ENCODE data around the gene VARS1.
"Not testable (repeated sequence)": the region's sequence is repeated elsewhere in the genome, so short reads cannot be mapped to it uniquely, and the experiment has no call there.

VARS1 gene

DNA sequence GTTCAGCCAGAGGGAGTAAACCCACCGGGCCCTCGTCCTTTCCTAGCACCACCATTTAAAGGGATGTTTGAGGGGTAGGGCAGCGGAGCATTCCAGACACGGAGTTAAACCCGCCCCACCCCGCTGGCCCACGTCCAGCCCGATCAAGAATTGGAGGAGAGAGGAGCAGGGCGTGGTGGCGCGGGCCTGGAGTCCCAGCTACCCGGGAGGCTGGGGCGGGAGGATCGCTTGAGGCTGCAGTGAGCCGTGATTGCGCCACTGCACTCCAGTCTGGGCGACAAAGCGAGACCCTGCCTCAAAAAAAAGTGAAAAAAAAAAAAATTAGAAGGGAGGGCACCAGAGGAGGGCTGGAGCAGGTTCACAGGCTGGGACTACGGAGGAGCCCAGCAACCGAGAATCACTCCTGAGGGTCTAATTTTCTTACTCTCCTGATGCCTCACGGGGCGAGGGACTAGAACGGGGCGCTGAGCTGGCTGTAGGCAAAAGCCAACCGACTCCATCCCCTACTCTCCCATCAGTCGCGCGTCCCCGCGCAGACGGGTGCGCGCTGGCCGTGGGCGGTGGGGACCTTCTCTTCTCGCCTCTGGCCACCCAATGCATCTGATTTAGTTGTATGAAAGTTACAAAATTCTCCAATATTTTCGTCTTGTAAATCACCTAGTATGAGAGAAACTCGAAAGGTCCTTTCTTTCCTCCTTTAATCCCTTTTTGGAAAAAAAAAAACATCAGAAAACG is 25.9 kb upstream of the VARS1 start:
- DNase-seq = peak in 1 of 2 experiments; percentile 21

DNA sequence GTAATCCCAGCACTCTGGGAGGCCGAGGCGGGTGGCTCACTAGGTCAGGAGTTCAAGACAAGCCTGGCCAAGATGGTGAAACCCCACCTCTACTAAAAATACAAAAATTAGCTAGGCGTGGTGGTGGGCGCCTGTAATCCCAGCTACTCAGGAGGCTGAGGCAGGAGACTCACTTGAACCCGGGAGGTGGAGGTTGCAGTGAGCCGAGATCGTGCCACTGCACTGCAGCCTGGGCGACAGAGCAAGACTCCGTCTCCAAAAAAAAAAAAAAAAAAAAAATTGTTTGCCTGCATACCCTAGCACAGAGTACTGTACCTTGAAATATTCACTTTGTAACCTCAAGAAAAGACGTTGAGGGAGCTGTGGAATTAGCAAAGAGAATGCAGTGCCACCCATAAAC is 24.8 kb upstream of the VARS1 start:
- not testable (repeated sequence) for DNase-seq

DNA sequence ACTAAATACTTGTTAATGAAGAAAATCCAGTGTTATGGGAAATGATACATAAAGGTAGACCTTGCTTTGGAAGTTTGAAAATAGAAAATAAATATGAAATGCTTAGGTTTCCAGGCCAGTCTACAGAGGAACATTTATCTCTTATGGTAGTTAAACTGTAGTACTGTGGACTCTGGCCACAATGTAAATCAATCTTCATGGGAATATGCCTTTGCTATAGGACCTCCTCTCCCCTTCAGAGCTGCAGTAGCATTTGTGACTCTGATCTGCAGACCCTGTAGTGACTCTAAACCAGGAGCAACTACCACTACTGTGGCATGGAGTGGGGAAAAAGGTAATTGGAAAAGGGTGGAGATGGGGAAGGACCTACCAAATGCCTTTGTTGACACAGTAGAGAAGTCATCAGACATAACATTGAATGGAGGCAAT is 24.3 kb upstream of the VARS1 start:
- DNase-seq = no peak

DNA sequence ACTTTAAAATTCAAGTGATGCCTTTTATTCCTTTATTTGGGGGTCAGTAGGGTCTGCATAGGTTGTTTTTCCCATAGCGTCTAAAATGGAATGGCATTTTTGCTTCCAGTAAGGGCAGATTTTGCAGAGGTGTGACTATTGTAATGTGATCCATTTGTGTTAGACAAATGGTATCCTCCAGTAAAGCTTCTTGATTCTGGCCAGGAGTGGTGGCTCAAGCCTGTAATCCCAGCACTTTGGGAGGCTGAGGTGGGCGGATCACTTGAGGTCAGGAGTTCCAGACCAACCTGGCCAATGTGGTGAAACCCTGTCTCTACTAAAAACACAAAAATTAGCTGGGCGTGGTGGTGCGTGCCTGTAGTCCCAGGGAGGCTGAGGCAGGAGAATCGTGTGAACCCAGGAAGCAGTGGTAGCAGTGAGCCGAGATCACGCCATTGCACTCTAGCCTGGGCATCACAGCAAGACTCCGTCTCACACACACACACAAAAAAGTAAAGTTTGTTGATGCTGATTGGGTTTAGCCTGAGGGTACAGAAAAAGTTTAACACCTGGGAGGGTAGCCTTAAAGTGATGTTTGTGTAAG is 22.5 kb upstream of the VARS1 start:
- not testable (repeated sequence) for DNase-seq

DNA sequence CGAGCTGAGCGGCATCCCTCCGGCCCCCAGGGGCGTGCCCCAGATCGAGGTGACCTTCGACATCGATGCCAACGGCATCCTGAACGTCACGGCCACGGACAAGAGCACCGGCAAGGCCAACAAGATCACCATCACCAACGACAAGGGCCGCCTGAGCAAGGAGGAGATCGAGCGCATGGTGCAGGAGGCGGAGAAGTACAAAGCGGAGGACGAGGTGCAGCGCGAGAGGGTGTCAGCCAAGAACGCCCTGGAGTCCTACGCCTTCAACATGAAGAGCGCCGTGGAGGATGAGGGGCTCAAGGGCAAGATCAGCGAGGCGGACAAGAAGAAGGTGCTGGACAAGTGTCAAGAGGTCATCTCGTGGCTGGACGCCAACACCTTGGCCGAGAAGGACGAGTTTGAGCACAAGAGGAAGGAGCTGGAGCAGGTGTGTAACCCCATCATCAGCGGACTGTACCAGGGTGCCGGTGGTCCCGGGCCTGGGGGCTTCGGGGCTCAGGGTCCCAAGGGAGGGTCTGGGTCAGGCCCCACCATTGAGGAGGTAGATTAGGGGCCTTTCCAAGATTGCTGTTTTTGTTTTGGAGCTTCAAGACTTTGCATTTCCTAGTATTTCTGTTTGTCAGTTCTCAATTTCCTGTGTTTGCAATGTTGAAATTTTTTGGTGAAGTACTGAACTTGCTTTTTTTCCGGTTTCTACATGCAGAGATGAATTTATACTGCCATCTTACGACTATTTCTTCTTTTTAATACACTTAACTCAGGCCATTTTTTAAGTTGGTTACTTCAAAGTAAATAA is 21.8 kb upstream of the VARS1 start:
- not testable (repeated sequence) for DNase-seq

DNA sequence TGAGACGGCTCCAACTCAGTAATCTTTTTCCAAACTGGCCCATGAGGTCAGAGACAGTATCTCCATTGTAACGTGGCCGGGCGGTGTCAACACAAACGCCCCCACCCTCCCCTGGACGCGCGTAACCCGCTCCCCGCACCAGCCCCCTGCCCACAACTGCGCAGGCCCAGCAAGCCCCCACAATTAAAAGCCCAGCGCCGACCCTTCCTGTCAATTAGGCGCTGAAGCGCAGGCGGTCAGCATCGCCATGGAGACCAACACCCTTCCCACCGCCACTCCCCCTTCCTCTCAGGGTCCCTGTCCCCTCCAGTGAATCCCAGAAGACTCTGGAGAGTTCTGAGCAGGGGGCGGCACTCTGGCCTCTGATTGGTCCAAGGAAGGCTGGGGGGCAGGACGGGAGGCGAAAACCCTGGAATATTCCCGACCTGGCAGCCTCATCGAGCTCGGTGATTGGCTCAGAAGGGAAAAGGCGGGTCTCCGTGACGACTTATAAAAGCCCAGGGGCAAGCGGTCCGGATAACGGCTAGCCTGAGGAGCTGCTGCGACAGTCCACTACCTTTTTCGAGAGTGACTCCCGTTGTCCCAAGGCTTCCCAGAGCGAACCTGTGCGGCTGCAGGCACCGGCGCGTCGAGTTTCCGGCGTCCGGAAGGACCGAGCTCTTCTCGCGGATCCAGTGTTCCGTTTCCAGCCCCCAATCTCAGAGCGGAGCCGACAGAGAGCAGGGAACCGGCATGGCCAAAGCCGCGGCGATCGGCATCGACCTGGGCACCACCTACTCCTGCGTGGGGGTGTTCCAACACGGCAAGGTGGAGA is 19.7 kb upstream of the VARS1 start, which contains the start of the genes HSPA1A and HSPA1L:
Gene HSPA1A, plus strand, starts transcription at position 519 of the 814 bp plus-strand sequence. Its CDS starts 214 bp downstream, at position 733.
Gene HSPA1L, minus strand, starts transcription at position 259 of the 814 bp plus-strand sequence. CDS start 3,311 bp downstream, outside the sequence.
- DNase-seq = peak; percentile 97

DNA sequence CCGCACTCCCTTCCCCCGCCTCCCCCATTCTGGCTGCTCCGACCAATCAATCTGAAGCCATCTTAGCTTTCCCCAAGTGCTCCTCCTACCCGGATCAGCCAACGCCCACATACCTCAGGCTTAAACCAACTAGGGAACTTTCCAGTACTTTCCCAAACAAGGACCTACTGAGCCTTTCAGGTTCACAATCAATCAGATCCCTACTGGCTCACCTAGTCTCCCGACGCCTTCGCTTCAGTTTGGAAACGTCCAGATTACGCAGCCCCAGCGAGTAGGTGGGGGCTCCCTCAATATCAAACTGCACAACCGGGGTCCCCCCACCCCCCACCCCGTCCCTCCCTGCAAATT is 19.1 kb upstream of the VARS1 start:
- peak; percentile 81 to 85 for DNase-seq

DNA sequence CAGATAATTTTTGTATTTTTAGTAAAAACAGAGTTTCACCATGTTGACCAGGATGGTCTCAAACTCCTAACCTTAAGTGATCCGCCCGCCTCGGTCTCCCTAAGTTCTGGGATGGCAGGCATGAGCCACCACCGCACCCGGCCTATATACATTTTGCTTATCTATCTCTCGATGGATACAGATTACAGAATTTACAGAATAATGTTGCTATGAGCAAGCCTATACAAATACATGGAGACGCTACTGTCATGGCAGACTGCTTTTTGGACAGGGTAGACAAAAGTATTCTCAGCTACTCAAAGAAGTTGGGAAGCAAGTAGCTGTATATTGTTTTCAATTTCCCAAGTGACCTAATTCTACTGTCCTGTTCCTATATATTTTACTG is 17.9 kb upstream of the VARS1 start:
- DNase-seq = no peak

DNA sequence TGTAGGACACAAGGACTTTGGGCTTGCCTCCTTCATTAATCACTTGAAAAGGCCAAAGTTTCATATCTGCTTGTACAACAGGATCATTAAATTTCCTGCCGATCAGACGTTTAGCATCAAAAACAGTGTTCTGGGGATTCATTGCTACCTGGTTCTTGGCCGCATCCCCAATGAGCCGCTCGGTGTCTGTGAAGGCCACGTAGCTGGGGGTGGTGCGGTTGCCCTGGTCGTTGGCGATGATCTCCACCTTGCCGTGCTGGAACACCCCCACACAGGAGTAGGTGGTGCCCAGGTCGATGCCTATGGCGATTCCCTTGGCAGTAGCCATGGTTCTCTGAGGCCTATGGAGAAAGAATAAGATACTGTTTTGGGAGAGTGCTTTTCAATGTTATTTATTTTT is 16.1 kb upstream of the VARS1 start:
- DNase-seq = no peak

DNA sequence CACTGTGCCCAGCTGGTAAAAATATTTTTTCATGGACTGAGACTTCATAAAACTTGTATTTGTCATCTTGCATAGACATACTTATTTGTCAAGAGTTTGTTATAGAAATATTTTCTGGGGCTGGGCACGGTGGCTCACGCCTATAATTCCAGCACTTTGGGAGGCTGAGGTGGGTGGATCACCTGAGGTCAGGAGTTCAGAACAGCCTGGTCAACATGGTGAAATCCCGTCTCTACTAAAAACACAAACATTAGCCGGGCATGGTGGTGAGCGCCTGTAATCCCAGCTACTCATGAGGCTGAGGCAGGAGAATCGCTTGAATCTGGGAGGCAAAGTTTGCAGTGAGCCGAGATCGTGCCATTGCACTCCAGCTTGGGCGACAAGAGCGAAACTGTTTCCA is 13.0 kb upstream of the VARS1 start:
- DNase-seq = not testable (repeated sequence)

DNA sequence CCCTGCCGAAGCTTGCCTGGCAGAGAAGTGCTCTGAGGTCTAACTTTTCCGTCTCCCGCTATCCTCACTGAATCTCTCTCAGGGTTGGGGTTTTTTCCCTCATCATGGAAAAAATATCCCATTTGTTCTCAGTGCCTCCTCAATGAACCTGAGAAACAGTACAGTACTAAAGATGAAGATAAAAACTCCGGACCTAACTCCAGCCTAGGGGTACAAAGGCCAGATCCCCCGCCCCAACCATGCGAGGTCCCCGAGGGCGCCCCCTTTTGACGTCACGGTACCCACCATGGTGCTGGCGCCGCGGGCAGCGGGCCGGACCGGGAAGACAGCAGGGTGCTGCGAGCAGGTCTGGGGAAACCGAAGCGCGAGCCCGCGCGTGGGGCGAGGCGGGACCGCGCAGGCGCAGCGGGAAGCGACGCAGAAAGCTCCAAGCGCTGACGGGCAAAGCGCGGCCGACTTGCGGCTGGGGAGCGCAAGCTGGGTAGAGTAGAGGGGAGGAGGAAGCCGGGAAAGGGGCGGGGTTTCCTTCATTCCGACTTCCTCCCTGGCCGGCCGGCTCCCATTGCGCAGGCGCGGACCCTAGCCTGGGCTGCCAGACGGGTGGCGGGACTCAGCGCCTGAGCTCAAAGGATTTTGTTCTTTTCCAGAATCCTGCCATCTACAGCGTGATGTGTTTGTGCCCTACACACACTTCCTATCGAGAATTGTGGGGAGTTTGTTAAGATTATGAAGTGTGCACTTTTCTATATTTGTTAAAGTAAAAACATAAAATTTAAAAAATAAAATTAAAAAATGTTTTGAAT is 11.1 kb upstream of the VARS1 start, which contains the start of gene LSM2:
Gene LSM2, minus strand, starts transcription at position 497 of the 803 bp plus-strand sequence. Its CDS starts 209 bp downstream, at position 288.
- peak; percentile 89 to 95 for DNase-seq

DNA sequence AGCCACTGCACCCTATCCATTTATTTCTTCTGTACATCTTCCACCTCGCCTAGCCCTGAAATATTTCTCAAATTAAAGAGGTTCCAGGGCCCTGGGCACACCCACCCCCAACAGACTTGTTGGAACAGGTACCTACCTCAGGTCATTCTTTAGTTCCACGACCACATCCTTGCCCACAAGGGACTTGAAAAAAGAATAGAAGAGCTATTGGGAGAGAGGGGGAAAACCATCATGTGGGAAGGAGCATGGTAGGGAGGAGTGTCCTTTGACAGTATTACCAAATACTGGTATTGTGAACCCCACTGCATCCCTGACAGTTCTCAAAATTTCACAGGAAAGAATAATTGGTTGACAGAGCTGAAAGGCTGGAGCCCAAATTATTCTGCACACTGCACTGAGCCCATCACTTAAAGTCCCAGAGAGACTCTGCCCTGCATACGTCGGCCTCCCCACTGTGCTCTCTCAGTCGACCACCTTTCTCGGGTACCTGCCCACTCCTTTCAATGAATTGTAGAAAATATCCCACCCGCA is 10.5 kb upstream of the VARS1 start:
- DNase-seq = no peak

DNA sequence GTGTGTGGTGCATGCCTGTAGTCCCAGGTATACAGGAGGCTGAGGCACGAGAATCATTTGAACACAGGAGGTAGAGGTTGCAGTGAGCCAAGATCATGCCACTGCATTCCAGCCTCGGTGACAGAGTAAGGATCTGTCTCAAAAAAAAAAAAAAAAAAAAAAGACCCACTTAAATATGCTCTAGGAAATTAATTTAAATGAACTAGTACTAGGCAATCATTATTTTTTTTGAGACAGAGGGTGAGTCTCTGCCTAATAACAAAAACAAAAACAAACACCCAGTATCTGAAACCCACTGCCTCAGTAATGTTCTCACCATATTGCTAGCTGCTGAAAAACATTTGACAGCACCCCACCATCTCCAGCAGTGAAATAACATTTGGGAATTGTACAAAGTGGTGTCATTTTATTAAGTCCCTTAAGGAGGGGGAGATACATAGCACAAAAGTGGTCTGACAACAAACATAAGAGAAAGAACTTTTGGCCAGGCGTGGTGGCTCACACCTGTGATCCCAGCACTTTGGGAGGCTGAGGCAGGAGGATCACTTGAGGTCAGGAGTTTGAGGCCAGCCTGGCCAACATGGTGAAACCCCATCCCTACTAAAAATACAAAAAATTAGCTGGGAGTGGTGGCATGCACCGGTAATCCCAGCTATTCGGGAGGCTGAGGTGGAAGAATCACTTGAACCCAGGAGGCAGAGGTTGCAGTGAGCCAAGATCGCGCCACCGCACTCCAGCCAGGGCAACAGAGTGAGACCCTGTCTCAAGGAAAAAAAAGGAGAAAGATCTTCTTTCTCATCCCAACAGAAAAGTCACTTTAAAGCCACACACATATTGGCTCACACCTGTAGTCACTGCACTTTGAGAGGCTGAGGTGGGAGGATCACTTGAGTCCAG is 5.7 kb upstream of the VARS1 start:
- DNase-seq = not testable (repeated sequence)

DNA sequence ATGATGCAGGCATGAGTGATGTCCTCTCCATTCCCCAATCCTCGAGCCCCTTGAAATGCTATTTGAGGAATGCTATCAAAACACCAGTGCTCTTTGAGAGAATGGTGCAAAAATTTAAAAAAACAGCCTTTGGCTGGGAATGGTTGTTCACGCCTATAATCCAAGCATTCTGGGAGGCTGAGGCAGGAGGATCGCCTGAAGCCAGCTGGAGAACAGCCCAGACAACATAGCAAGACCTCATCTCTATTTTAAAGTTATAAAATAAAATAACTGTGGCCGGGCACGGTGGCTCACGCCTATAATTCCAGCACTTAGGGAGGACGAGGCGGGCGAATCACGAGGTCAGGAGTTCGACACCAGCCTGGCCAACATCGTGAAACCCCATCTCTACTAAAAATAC is 4.2 kb upstream of the VARS1 start:
- DNase-seq = no peak

DNA sequence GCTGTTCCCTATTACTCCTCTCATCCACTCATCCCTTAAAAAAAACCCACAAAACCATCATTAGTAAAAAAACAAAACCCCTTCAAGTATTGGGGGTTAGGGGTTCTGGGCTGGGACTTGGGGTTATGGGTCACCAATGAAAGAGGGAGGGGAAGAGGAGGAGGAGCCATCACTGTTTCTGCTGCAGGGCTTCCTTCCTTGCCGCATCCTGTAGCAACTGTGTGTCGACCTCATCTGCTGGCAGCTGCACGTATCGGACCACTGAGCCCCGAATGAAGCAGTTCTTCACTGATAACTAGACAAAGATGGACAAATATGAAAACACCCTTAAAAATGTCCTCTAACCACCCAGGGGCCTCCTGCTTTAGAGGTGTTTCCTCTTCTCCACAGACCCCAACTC is 2.0 kb upstream of the VARS1 start:
- DNase-seq = no peak

DNA sequence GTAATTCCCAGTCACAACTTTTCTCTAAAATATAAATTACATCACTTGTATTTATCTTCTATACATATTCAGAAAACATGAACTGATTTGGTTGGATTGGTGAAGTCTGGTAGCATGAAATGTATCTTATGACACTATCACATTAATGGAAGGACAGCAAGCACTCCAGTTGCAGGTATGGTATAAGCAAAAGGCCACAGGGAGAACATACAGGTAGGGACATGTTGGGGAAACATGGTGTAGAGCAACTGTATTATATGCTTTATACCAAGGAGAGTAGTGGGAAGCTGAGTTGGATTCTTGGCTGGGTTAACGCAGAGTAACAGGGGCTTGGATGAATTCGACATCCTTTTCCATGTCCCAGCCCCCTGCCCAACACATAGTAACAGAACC is 1.4 kb upstream of the VARS1 start:
- no peak for DNase-seq

DNA sequence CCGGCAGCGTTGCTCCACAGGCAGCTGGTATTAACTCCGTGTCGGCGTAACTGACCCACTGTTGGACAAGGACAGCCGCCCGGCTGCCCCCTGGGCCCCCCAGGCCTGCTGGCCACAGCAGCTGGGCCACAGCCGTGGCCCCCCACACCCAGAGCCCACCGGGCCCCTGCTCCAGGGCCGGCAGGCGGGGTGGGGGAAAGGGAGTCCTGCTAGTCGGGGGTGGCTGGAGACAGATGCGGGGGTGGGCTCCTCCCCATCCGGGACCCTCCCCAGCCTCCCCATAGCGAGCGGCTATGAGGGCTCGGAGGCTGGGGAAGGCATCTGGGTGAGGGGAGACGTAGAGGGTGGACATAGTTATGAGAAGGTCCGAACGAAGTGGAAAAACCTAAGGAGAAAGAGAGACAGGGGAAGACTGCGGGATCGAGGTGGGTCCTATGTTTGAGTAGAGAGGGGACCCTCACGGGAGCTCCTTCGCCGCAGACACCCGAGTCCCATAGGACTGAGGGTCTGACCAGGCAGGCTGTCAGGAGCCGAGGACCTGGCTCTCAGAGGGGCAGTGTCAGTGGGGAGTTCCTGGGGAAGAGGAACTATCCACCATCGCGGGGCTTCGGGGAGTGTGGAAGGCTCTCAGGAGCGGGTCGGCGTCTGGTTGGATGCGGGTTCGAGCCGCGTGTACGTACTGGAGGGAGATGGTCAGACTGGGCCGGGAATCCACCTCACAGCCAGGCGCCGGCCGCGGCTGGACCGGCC is 511 bp downstream of the VARS1 start:
- DNase-seq = no peak

DNA sequence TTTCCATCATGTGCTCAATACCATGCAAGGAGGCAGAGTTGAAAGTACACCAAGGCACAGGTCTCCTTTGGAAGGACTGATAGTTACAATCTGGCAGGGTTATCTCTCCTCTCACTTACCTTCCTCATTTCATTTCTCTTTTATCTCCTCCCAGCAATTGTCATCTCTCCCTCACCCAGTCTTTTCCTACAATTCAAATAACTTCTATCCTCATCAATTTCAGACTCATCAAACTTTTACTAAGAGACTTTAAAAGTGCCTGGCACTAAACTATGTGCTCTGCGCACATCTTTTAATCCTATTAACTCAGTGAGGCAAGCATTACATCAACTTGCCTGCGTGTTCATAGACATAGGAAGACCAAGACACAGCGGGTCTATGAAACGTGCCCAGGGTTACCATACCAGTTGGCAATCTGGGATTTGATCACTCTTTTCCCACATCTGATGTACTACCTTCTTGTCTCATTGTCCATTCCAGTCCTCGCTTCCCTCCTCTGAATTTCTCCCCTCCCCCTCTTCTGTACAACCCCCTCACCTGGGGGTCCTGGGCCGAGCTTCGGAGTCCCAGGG is 1.2 kb downstream of the VARS1 start:
- peak in 1 of 2 experiments; percentile 46 for DNase-seq

DNA sequence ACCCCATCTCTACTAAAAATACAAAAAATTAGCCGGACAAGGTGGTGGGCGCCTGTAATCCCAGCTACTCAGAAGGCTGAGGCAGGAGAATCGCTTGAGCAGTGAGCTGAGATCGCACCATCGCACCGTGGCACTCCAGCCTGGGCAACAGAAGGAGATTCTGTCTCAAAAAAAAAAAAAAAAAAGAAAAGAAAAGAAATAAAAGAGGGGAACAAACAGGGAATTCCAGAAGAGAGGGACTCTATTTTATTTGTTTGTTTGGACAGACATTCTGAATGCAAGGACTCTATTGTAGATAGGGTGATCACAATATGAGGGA is 1.7 kb downstream of the VARS1 start:
- DNase-seq = not testable (repeated sequence)

Measured in NCI-H524 (cell line).